WTC11 (cell line): ENCODE data around the gene NLRP1. TPM values are rescaled to one million over a fixed set of nuclear protein-coding genes. Genes with fewer than 3 reads are reported as not detected.

Experiments used
- ATAC-seq: fragments of 200-7000 bp; cut with Tn5 transposase; 2 replicates; pipeline ENCODE4 v1.10.0; 2021; ENCODE audit warnings: mild to moderate bottlenecking, moderate library complexity
- CTCF ChIA-PET: fragments of 300-600 bp; sonication (Branson Sonifier 250); formaldehyde crosslinking; loops from one replicate; lab custom pipeline; 2021; ENCODE audit warnings: antibody characterized with exemption; lab: Charles Lee
- POLR2A ChIA-PET: fragments of 350-600 bp; sonication (Branson Sonifier 250); formaldehyde crosslinking; loops from one replicate; lab custom pipeline; 2021; ENCODE audit warnings: antibody characterized with exemption; lab: Charles Lee
- DNase-seq: peaks from one replicate; pipeline ENCODE4 v3.0.0; 2021; ENCODE audit warnings: low spot score
- H3K27ac Mint-ChIP-seq: 2 replicates; pipeline ENCODE4 v1.8.0; 2021; ENCODE audit warnings: mixed read lengths
- H3K27me3 Mint-ChIP-seq: 2 replicates; pipeline ENCODE4 v1.8.0; 2021; ENCODE audit warnings: low read depth, mild to moderate bottlenecking, moderate library complexity, mixed read lengths
- H3K36me3 Mint-ChIP-seq: 2 replicates; pipeline ENCODE4 v1.8.0; 2021; ENCODE audit warnings: mixed read lengths
- H3K4me1 Mint-ChIP-seq: 2 replicates; pipeline ENCODE4 v1.8.0; 2022; ENCODE audit warnings: mixed read lengths
- H3K4me3 Mint-ChIP-seq: 2 replicates; pipeline ENCODE4 v1.8.0; 2021; ENCODE audit warnings: mild to moderate bottlenecking, moderate library complexity, mixed read lengths
- H3K9me3 Mint-ChIP-seq: 2 replicates; pipeline ENCODE4 v1.8.0; 2021; ENCODE audit warnings: mixed read lengths
- FOXJ3 ChIP-seq: sonication (generic); formaldehyde crosslinking; IDR thresholded peaks from 2 replicates; pipeline ENCODE4 v1.9.0; 2021; ENCODE audit warnings: missing genetic modification reagents, mild to moderate bottlenecking, borderline replicate concordance
- FOXK1 ChIP-seq: sonication (generic); formaldehyde crosslinking; IDR thresholded peaks from 2 replicates; pipeline ENCODE4 v1.8.0; 2022; ENCODE audit warnings: mild to moderate bottlenecking, moderate library complexity, missing genetic modification reagents
- JAZF1 ChIP-seq: fragments of 250-450 bp; sonication (Bioruptor Pico); IDR thresholded peaks from 2 replicates; pipeline ENCODE4 v1.9.0; 2021; ENCODE audit warnings: moderate library complexity, mild to moderate bottlenecking, inconsistent platforms
- OVOL2 ChIP-seq: fragments of 250-450 bp; sonication (Bioruptor Pico); IDR thresholded peaks from 2 replicates; pipeline ENCODE4 v1.9.0; 2021; ENCODE audit warnings: mild to moderate bottlenecking, borderline replicate concordance
- SMAD4 ChIP-seq: sonication (generic); formaldehyde crosslinking; IDR thresholded peaks from 2 replicates; pipeline ENCODE4 v1.8.0; 2022; ENCODE audit warnings: mild to moderate bottlenecking, missing genetic modification reagents
- TP53 ChIP-seq: sonication (generic); formaldehyde crosslinking; IDR thresholded peaks from 2 replicates; pipeline ENCODE4 v1.8.1; 2023; ENCODE audit warnings: mild to moderate bottlenecking, missing genetic modification reagents
- ZNF121 ChIP-seq: sonication (generic); formaldehyde crosslinking; IDR thresholded peaks from 2 replicates; pipeline ENCODE4 v1.8.0; 2023; ENCODE audit warnings: missing genetic modification reagents
- ZNF138 ChIP-seq: sonication (generic); formaldehyde crosslinking; conservative IDR thresholded peaks from 2 replicates; pipeline ENCODE4 v1.8.1; 2022; ENCODE audit warnings: mild to moderate bottlenecking, moderate library complexity, missing genetic modification reagents
- ZNF219 ChIP-seq: sonication (generic); formaldehyde crosslinking; IDR thresholded peaks from 2 replicates; pipeline ENCODE4 v1.8.0; 2023; ENCODE audit warnings: missing genetic modification reagents, mild to moderate bottlenecking, borderline replicate concordance
- ZNF263 ChIP-seq: sonication (generic); formaldehyde crosslinking; IDR thresholded peaks from 2 replicates; pipeline ENCODE4 v1.8.1; 2022; ENCODE audit warnings: low read depth, mild to moderate bottlenecking, moderate library complexity, missing genetic modification reagents
- ZNF317 ChIP-seq: sonication (generic); formaldehyde crosslinking; IDR thresholded peaks from 2 replicates; pipeline ENCODE4 v1.8.1; 2023; ENCODE audit warnings: low read depth, mild to moderate bottlenecking, moderate library complexity, missing genetic modification reagents, borderline replicate concordance
- ZNF416 ChIP-seq: fragments of 250-450 bp; sonication (Bioruptor Pico); IDR thresholded peaks from 2 replicates; pipeline ENCODE4 v1.9.0; 2021; ENCODE audit warnings: mild to moderate bottlenecking, inconsistent platforms
- ZNF423 ChIP-seq: fragments of 250-450 bp; sonication (Bioruptor Pico); IDR thresholded peaks from 2 replicates; pipeline ENCODE4 v2.1.2; 2022; ENCODE audit warnings: mild to moderate bottlenecking, moderate library complexity
- total RNA-seq: library from RNA; stranded (reverse); gene quantifications from 3 replicates; pipeline ENCODE4 v1.2.3, GENCODE V29; 2021
- TF ChIP-seq, protein P1 (sequence below): sonication (generic); formaldehyde crosslinking; IDR thresholded peaks from 2 replicates; pipeline ENCODE4 v1.8.0; 2022; ENCODE audit warnings: mild to moderate bottlenecking, missing genetic modification reagents
- TF ChIP-seq, protein P2 (sequence below): sonication (generic); formaldehyde crosslinking; IDR thresholded peaks from 2 replicates; pipeline ENCODE4 v1.8.0; 2023; ENCODE audit warnings: missing genetic modification reagents
- TF ChIP-seq, protein P3 (sequence below): sonication (generic); formaldehyde crosslinking; IDR thresholded peaks from 2 replicates; pipeline ENCODE4 v1.8.0; 2022; ENCODE audit warnings: mild to moderate bottlenecking, missing genetic modification reagents
- TF ChIP-seq, protein P4 (sequence below): sonication (generic); formaldehyde crosslinking; IDR thresholded peaks from 2 replicates; pipeline ENCODE4 v1.8.1; 2022; ENCODE audit warnings: mild to moderate bottlenecking, moderate library complexity, missing genetic modification reagents
- TF ChIP-seq, protein P5 (sequence below): sonication (generic); formaldehyde crosslinking; IDR thresholded peaks from 2 replicates; pipeline ENCODE4 v1.8.1; 2022; ENCODE audit warnings: low read depth, mild to moderate bottlenecking, moderate library complexity, missing genetic modification reagents, borderline replicate concordance
- TF ChIP-seq, protein P6 (sequence below): sonication (generic); formaldehyde crosslinking; IDR thresholded peaks from 2 replicates; pipeline ENCODE4 v1.8.0; 2023; ENCODE audit warnings: mild to moderate bottlenecking, missing genetic modification reagents
- TF ChIP-seq, protein P7 (sequence below): sonication (generic); formaldehyde crosslinking; IDR thresholded peaks from 2 replicates; pipeline ENCODE4 v1.8.1; 2022; ENCODE audit warnings: low read depth, missing genetic modification reagents, borderline replicate concordance

NLRP1 gene
- total RNA-seq, 1 experiment from 2014 or later = 17.6 TPM

DNA sequence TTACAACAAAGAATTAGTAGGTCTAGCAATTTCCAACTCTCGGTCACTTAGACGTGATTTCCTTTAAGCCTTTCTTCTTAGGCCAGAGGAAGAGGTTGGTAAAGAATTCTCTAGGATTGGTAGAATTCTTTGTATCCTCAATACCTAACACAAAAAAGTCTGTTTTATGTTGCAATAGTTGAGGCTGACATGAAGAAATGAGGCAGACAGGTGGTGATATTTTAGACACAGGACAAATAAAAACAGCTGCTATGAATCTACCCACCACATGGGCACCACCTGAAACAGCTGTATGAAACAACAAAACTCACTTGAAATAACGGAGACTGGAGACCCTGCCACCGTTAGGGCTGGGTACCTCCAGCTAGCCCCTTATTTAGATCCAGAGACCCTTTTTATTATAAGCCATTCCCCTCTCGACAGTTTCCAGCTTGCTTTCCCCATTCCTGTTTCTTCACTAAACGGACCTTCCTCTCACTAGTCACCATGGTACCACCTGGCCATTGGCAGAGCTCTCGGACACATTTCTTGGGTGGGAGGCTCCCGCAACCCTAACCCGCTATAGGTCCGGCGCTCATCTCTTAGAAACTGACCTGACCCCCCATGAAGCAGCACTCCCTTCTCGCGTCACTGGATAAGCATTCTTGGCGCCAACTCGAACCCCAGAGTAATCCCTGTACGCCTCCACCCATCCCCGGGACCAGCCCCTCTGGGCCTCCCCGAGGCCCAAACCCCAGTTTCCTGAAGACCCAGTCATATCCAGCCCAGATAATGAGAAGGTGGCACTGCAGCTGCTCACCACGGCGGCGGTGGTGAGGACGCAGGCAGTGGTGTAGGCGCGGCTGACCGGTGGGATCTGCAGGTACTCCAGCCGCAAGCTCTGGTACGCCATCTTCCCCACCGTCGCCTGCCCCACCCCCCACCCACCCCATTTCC is 98.8 kb downstream of the NLRP1 start, which contains the start of gene DERL2 (continued):
- TF ChIP-seq, protein P1, sequence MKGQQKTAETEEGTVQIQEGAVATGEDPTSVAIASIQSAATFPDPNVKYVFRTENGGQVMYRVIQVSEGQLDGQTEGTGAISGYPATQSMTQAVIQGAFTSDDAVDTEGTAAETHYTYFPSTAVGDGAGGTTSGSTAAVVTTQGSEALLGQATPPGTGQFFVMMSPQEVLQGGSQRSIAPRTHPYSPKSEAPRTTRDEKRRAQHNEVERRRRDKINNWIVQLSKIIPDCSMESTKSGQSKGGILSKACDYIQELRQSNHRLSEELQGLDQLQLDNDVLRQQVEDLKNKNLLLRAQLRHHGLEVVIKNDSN (CRISPR knock-in tag) = no peak
- TF ChIP-seq FOXK1 (CRISPR knock-in tag) (no peak), TP53 (CRISPR knock-in tag) (no peak), ZNF138 (CRISPR knock-in tag) (no peak), SMAD4 (CRISPR knock-in tag) (no peak)
- TF ChIP-seq, protein P2, sequence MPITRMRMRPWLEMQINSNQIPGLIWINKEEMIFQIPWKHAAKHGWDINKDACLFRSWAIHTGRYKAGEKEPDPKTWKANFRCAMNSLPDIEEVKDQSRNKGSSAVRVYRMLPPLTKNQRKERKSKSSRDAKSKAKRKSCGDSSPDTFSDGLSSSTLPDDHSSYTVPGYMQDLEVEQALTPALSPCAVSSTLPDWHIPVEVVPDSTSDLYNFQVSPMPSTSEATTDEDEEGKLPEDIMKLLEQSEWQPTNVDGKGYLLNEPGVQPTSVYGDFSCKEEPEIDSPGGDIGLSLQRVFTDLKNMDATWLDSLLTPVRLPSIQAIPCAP (CRISPR knock-in tag) = no peak

DNA sequence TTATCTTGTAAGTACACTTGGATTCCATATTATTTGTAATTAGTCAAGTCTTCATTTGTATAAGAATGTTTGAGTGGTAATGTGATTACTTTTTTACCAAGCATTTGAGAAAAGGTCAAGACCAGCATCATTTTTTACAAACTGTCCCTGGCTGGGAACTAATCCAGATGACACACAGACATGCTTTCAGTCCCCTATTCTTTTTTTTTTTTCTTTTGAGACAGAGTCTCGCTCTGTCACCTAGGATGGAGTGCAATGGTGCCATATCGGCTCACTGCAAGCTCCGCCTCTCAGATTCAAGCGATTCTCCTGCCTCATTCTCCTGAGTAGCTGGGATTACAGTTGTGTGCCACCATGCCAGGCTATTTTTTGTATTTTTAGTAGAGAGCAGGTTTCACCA is 102.9 kb downstream of the NLRP1 start:
- no peak overlapping the region for H3K27ac Mint-ChIP-seq
- CTCF ChIA-PET = interaction anchor here (0.7 to 1.2 kb wide), 2 partner anchors 43 to 361 kb away, joined by 3 to 4 read pairs; partner anchors contain the start of gene C1QBP
- H3K4me3 Mint-ChIP-seq = no peak overlapping the region
- ATAC-seq = no peak
- H3K9me3 Mint-ChIP-seq = peaks cover 4% of the 10 kb centered on the region; the same call in 1 of the 2 replicates
- no peak for DNase-seq
- H3K4me1 Mint-ChIP-seq = peaks cover 10% of the 10 kb centered on the region
- POLR2A ChIA-PET = no interaction called here
- TF ChIP-seq, protein P3, sequence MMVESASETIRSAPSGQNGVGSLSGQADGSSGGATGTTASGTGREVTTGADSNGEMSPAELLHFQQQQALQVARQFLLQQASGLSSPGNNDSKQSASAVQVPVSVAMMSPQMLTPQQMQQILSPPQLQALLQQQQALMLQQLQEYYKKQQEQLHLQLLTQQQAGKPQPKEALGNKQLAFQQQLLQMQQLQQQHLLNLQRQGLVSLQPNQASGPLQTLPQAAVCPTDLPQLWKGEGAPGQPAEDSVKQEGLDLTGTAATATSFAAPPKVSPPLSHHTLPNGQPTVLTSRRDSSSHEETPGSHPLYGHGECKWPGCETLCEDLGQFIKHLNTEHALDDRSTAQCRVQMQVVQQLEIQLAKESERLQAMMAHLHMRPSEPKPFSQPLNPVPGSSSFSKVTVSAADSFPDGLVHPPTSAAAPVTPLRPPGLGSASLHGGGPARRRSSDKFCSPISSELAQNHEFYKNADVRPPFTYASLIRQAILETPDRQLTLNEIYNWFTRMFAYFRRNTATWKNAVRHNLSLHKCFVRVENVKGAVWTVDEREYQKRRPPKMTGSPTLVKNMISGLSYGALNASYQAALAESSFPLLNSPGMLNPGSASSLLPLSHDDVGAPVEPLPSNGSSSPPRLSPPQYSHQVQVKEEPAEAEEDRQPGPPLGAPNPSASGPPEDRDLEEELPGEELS (CRISPR knock-in tag) = no peak
- TF ChIP-seq, protein P2 (CRISPR knock-in tag) = no peak
- TF ChIP-seq JAZF1 (CRISPR knock-in tag) = no peak
- TF ChIP-seq, all 79 proteins: peak for 0
- H3K36me3 Mint-ChIP-seq = peaks cover 66% of the 10 kb centered on the region
- H3K27me3 Mint-ChIP-seq = no peaks in the 10 kb centered on the region

DNA sequence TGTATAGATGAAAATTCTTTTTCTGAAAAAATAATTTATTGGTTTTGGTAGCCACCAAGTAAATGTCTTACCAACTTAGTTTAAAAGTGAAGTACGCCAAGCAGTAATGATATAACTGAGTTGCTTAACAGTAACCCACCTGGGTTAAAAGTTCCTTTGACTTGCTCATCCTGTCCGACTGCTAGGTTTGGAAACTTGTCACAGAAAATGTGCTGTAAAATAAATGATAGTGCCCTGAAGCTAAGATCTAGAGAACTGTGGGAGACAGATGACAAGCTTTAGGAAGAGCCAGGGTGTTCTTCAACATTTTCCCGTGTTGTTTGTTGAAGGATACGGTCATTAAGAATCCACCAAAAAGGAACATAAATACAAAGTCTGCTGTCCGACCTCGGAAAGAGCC is 103.3 kb downstream of the NLRP1 start:
- DNase-seq = no peak
- Mint-ChIP-seq H3K36me3 (peaks cover 70% of the 10 kb centered on the region), H3K27me3 (no peaks in the 10 kb centered on the region), H3K27ac (no peak overlapping the region), H3K4me3 (no peak overlapping the region), H3K4me1 (peaks cover 10% of the 10 kb centered on the region), H3K9me3 (peaks cover 4% of the 10 kb centered on the region; the same call in 1 of the 2 replicates)
- no peak for ATAC-seq
- POLR2A ChIA-PET = no interaction called here
- CTCF ChIA-PET = interaction anchor here (0.6 kb wide), 1 partner anchor 11 kb away, joined by 4 read pairs; no protein-coding TSS in a partner anchor
- TF ChIP-seq, protein P4, sequence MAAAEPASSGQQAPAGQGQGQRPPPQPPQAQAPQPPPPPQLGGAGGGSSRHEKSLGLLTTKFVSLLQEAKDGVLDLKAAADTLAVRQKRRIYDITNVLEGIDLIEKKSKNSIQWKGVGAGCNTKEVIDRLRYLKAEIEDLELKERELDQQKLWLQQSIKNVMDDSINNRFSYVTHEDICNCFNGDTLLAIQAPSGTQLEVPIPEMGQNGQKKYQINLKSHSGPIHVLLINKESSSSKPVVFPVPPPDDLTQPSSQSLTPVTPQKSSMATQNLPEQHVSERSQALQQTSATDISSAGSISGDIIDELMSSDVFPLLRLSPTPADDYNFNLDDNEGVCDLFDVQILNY (CRISPR knock-in tag) = no peak
- no peak for TF ChIP-seq ZNF317 (CRISPR knock-in tag)
- TF ChIP-seq, protein P5, sequence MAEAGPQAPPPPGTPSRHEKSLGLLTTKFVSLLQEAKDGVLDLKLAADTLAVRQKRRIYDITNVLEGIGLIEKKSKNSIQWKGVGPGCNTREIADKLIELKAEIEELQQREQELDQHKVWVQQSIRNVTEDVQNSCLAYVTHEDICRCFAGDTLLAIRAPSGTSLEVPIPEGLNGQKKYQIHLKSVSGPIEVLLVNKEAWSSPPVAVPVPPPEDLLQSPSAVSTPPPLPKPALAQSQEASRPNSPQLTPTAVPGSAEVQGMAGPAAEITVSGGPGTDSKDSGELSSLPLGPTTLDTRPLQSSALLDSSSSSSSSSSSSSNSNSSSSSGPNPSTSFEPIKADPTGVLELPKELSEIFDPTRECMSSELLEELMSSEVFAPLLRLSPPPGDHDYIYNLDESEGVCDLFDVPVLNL = no peak
- TF ChIP-seq, protein P6, sequence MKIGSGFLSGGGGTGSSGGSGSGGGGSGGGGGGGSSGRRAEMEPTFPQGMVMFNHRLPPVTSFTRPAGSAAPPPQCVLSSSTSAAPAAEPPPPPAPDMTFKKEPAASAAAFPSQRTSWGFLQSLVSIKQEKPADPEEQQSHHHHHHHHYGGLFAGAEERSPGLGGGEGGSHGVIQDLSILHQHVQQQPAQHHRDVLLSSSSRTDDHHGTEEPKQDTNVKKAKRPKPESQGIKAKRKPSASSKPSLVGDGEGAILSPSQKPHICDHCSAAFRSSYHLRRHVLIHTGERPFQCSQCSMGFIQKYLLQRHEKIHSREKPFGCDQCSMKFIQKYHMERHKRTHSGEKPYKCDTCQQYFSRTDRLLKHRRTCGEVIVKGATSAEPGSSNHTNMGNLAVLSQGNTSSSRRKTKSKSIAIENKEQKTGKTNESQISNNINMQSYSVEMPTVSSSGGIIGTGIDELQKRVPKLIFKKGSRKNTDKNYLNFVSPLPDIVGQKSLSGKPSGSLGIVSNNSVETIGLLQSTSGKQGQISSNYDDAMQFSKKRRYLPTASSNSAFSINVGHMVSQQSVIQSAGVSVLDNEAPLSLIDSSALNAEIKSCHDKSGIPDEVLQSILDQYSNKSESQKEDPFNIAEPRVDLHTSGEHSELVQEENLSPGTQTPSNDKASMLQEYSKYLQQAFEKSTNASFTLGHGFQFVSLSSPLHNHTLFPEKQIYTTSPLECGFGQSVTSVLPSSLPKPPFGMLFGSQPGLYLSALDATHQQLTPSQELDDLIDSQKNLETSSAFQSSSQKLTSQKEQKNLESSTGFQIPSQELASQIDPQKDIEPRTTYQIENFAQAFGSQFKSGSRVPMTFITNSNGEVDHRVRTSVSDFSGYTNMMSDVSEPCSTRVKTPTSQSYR (CRISPR knock-in tag) = no peak
- no peak for TF ChIP-seq ZNF416 (CRISPR knock-in tag)
- TF ChIP-seq OVOL2 = no peak
- TF ChIP-seq ZNF423 (CRISPR knock-in tag) = no peak
- TF ChIP-seq, protein P7, sequence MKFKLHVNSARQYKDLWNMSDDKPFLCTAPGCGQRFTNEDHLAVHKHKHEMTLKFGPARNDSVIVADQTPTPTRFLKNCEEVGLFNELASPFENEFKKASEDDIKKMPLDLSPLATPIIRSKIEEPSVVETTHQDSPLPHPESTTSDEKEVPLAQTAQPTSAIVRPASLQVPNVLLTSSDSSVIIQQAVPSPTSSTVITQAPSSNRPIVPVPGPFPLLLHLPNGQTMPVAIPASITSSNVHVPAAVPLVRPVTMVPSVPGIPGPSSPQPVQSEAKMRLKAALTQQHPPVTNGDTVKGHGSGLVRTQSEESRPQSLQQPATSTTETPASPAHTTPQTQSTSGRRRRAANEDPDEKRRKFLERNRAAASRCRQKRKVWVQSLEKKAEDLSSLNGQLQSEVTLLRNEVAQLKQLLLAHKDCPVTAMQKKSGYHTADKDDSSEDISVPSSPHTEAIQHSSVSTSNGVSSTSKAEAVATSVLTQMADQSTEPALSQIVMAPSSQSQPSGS = no peak
- no peak for TF ChIP-seq ZNF219
- TF ChIP-seq SMAD4 (CRISPR knock-in tag) = no peak
- TF ChIP-seq ZNF121 (CRISPR knock-in tag) = no peak
- no peak for TF ChIP-seq FOXJ3
- TF ChIP-seq ZNF263 (CRISPR knock-in tag) = no peak
